GM19025 (cell line): ENCODE results near the gene CLCA4.

Experiments used
- ATAC-seq: cut with Tn5 transposase; IDR thresholded peaks from one replicate; pipeline ENCODE4 v1.9.1; 2021; ENCODE audit warnings: mild to moderate bottlenecking, low read depth, moderate library complexity; ENCODE audit not compliant: unreplicated experiment

The CLCA4 gene, protein sequence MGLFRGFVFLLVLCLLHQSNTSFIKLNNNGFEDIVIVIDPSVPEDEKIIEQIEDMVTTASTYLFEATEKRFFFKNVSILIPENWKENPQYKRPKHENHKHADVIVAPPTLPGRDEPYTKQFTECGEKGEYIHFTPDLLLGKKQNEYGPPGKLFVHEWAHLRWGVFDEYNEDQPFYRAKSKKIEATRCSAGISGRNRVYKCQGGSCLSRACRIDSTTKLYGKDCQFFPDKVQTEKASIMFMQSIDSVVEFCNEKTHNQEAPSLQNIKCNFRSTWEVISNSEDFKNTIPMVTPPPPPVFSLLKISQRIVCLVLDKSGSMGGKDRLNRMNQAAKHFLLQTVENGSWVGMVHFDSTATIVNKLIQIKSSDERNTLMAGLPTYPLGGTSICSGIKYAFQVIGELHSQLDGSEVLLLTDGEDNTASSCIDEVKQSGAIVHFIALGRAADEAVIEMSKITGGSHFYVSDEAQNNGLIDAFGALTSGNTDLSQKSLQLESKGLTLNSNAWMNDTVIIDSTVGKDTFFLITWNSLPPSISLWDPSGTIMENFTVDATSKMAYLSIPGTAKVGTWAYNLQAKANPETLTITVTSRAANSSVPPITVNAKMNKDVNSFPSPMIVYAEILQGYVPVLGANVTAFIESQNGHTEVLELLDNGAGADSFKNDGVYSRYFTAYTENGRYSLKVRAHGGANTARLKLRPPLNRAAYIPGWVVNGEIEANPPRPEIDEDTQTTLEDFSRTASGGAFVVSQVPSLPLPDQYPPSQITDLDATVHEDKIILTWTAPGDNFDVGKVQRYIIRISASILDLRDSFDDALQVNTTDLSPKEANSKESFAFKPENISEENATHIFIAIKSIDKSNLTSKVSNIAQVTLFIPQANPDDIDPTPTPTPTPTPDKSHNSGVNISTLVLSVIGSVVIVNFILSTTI

DNA sequence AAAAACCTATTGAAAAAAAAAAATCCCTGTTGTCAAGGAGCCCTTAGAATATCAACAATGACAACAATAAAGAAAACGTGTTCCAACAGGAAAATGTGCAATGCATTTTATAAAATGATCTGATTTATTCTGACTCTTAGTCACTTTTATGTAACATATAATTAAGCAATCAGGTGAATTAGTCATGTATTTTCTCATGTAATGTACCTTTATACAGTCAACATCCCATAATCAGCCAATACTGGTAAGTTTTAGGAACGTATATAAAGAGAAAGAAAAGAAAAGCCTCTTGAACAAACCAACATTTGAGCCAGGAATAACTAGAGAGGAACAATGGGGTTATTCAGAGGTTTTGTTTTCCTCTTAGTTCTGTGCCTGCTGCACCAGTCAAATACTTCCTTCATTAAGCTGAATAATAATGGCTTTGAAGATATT lies at the start of gene CLCA4:
Gene CLCA4, plus strand, starts transcription at position 292 of the 435 bp plus-strand sequence. Its CDS starts 42 bp downstream, at position 334.
- no peak for ATAC-seq

DNA sequence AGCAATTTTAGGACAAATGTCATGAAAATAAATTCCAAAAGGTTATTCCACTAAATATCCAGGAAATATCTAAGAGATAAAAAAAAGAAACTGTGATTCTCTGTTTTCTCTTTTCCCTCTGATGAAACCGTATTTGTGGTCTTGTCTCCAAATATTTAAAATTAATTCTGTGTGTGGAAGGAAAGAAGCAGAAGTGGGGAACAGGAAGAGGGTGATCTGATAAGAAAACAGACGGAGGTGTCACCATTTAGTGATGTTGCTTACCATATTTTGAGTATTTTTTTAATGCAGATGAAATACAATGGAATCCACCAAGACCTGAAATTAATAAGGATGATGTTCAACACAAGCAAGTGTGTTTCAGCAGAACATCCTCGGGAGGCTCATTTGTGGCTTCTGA lies 48.6 kb upstream of the CLCA4 start:
- no peak for ATAC-seq

DNA sequence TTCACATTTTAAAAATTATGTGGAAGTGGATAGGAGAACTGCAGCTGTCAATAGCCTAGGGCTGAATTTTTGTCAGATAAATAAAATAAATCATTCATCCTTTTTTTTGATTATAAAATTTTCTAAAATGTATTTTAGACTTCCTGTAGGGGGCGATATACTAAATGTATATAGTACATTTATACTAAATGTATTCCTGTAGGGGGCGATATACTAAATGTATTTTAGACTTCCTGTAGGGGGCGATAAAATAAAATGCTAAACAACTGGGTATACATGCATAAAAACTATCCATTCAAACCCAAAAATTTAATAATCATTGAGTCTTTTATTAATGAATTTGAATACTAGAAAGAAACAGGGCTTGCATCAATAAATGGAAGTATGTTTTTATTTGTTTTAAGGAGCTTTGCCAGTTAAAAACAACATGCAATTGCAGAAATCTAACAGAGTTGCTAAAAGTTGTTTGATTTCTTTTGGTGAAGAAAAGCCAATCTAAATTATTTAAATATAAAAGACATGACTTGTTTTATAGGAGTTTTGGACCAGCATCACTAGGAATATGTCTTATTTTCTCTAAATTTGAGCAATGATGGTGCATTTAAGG lies 46.8 kb upstream of the CLCA4 start:
- ATAC-seq: no peak

DNA sequence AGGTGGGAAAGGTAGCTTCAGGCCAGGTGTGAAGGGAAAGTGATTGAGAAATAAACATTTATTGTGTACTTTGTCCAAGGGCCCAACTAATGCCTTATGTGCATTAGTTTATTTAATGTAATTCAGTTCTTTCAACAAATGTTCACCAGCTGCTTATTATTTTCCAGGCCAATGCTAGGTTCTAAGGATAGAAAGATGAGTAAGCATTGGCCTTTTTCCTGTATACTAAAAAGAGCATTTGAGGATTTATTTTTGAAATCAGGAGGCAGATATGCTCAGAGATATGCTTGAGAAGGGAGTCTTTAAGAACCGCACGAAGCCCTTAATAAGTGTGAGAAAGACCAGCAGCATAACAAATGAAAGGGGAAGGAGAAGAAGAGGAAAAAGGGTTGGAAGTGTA lies 46.2 kb upstream of the CLCA4 start:
- no peak for ATAC-seq

DNA sequence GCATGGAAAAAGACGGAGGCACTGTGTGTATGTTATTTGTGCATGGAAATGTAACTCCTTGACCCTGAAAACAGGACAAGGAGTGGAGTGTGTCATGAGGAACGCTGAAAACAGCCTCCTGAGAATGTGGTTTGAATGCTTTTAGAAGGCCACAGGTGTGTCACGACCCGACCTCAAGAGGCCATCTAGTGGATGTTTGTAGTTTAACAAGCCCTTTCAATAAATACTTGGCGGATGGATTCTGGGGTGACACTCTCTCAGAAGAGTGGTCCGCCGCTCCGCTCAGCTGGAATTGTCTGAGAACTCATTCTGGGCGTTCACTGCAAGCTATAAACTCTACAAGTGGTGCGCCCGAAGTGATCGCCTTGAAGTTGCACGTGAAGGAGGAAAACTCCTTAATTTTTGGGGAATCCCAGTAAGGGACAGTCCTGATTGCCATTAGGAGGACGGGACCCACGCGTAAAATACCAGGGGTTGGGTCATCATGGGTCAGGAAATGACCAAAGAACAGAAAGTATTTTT lies 44.7 kb upstream of the CLCA4 start:
- peak; percentile 66 for ATAC-seq

DNA sequence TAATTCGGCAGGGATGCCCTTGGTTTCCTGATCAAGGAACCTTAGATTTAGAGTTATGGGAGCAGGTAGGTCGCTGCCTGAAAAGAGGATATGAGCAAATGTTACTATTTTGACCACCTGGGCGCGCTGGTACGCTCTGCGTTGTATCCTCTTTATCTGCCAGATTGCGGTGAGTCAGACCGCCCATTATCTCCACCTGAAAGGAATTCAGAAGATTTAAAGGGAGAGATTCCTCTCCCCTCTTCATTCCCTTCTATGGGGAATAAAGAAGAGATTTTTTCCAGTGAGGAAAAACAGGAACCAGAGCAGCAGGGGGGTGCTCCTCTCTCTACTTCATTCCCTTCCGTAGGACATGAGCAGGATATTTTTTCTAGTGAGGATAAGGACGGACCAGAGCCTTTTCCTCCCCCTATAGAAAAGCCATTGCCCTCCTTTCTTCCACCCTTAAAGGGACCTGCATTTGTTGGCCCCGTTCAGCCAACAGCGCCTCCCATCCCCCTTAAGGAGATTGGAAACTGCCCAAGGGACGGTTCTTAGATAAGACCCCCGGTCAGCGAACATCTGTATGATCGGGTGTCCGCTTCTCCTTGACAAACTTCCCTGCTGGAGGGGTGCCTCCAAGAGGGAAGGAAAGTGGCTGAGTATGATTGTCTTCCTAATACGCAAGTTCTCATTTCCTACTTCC lies 44.0 kb upstream of the CLCA4 start:
- ATAC-seq: peak; percentile 28

DNA sequence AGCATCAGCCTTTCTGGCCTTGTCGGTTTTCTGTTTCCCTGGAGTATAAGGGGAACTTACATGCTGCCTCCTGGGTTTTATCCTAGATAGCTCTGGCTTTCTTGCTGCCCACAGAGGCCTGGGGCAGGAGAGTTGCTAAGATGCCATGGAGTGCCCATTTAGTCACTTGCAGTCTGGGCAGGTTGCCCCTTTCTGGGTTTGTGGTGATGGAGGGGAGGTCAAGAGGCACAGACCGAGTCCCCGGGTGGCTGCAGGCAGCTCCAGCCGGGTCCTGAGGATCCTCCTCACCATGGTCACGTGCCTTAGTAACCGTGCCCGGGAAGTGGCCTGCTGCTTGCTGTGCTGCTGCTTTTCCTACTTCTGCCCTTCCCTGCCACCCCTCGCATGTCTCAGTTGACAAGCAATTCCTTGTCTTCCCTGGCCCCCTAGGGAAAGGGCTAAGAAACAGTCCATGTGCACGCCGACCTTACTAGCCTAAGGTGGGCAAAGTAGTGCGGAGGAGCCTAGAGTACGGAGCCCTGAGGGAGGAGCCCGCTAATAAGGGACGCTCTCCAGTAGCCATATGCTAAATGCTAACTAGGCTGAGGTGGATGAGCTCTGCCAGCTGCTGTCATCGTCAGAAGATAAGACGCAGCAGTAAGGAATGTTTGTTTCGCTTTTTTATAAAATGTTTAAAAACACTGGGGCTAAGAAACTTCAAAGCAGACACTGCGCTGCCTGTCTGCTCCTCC lies 43.3 kb upstream of the CLCA4 start:
- no peak for ATAC-seq

DNA sequence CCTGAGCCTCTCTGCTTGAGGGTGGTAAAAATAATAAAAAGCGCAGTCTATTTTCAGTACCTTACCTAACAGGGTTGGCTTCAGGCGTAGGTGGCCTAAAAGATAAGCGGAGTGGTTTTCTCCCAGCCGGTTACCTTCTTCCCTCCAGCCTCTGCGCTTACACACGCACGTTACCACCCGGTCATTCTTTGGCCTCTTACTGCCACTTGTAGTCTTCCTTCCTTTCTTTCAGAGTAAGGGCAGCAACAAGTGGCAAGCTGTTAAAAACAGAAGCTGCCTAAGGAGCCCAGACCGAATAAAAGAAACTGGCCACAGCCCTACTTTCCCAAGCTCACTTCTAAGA lies 42.8 kb upstream of the CLCA4 start:
- ATAC-seq: no peak

DNA sequence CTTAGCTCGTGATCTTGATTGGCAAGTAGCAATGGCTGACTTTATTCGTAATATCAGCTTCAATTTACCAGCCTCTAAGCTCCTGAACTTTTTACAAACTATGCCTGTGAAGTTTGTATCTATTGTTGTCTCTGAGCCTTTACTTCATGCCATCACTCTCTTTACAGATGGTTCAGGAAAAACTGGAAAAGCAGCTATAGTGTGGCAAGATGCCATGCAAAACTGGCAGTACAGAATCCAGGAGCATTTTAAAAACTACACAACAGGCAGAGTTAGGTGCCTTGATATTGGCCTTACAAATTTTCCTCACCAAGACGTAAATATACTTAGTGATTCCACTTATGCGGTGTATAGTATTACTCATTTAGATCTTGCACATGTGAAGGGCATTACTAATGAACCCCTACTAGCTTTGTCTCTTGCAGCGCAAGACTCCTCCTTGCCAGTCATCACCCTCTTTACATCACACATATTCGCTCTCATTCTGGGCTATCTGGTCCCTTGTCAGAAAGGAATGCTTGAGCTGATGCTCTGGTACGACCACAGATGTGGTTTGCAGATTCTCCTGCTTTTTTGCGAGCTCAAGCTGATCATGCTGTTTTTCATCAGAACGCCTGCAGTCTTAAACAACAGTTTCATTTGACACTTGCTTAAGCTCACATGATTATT lies 41.8 kb upstream of the CLCA4 start:
- no peak for ATAC-seq

DNA sequence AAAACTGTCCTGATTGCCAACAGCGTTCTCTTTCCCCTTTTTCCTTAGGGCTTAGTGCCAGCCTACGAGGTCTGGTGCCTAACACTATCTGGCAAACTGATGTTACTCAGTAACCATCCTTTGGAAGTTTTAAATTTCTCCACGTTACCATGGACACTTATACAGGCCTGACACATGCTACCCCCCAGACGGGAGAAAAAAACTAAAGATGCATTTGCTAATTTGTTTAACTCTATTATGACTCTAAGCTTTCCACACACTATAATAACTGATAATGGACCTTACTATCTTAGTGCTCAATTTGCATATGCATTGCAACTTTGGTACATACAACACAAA lies 41.3 kb upstream of the CLCA4 start:
- no peak for ATAC-seq

DNA sequence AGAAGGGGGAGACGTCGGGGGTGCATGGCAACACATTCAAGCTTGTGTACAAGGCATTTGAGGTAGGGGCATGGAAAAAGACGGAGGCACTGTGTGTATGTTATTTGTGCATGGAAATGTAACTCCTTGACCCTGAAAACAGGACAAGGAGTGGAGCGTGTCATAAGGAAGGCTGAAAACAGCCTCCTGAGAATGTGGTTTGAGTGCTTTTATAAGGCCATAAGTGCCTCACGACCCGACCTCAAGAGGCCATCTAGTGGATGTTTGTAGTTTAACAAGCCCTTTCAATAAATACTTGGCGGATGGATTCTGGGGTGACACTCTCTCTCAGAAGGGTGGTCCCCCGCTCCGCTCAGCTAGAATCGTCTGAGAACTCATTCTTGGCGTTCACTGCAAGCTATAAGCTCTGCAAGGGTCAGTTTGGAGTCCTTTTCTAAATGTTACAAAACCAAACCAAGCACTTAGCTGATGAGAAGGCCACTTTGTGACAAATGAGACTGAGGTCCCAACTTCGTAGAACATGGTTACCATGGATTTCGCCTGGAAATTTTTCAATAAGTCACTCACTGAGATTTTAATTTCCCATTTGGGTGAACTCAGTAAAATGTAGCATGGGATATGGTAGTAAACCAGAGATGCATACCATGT lies 38.8 kb upstream of the CLCA4 start:
- no peak for ATAC-seq

DNA sequence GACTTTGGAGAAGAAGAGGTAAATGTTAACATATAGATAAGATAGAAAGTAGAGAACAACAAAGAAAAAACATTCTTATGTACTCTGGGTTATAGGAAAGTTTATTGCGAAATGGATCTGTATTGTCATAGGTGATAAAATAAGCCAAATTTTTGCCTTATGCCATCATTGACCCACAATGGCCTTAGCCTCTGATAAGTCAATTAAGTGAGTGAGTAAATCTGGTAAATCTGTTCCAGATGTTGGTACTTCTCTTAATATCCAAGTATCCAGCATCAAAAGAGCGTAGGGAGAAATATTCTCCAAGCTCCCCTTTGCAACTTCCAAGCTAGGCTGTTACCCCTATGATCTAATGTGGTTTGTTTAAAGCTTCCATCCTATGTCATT lies 38.3 kb upstream of the CLCA4 start:
- no peak for ATAC-seq

DNA sequence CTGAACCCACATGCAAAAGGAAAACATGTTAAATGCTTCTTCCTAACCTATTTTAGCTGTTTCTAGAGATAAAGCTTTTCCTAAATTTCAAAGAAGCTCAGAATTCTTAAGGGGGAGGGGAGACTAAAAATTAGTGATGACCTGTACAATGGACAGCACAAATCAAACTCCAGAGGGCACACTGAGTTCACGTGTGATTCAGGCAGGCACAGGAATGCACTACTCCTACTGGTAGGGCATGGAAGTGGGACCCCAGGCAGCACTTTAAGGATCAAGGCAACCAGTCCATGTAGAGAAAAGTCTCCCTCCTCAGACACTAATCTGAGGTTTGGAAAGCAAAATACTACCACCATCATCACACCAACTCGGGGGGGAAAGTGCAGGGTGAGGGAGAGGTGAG lies 31.3 kb upstream of the CLCA4 start:
- ATAC-seq: no peak

DNA sequence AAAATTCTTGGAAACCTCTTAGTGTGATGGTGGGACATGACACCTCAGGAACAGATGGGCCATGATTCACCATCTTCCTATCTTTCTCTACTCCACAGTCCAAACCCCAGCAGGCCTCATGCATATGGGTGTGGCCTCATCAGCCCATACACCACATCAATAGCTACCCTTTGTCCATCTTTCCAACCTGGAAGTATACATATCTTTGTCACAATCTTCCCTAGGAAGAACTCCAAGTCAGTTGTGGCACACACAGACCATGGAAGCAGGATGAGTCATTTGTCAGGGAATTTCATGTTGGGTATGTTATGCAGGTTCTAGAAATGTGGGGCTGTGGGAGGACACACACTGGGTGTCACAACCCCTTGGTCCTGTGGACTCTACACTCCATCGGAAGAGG lies 30.5 kb upstream of the CLCA4 start:
- ATAC-seq: no peak

DNA sequence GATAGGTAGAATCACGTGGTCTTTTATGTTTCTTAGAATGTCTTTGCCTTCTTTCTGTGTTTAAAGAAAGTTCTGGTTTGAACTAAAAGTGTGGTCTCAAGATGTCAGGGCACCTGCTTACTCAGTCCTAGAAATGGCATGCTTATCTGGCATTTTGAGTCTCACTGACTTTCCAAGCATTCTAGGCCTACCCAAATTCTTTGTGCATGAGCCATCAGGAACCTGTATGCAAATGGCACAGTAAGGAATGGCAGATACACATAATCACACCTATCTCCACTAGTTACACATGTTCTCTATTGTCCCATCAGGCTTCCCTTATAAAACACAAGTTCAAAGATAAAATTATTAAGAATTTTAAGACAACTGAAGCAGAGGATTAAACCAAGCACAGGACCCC lies 29.5 kb upstream of the CLCA4 start:
- ATAC-seq: no peak

DNA sequence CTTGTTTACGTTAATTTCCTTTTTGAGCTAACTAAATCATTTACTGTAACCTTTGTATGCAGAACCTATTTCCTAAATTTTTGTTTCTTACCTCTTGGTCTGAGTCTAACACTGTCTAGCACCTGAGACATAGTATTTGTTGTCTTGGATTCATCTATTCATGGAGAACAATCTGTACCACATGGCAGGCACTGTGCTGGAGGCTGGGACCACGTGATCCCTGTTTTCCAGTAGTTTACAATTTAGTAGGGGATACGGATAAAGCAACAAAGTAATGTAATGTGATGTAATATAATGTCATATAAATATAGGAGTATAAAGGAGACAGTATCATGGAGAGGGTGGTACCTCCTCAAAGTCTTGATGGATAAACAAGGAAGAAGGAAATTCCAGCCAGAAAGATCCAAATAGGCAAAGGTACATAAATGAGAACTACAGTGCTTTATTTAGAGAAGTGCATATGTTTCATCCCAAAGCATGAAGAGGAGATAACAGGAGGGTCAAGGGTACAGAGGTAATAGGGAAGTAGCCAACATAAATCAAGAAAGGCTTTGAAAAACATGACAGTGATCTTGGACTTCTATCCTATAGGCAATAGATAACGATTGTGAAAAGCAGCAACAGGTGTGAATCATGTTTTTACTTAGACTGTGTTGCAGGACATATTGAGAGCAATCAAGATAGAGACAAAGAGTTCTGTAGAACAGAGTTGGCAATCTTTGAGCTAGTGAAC lies 25.9 kb upstream of the CLCA4 start:
- ATAC-seq: no peak

DNA sequence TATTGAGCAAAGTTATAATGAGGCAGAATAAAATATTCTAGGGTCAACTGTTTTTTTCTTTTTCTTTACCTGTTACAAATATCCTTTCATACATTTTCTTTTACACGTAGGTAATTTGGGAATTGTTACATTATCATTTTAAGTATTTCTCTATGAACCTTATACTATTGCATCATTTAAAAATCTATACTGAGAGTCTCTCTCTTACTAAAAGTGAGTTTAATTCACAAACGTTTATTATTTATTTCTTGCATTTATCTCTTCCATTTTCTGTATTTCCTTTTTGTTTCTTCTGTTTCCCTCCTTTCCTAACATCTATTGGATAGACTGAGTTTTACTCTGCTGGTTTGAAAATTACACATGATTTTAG lies 25.4 kb upstream of the CLCA4 start:
- ATAC-seq: no peak

DNA sequence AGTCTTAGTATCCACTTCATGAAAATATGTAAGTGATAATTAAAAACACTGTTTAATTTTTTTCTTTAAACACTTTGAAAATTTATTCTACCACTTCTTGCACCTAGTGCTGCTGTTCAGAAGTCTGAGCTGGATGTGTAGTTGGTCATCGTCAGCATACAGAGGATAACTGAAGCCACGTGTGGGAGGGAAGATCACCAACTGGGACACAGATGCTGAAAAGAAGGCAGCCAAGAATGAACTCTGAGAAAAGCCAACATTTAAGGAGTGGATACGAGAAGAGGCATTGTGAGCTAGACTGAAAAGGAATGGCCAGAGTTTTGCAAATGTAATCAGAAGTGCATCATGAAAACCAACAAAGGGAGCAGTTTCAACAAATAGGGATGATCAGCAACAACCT lies 24.6 kb upstream of the CLCA4 start:
- no peak for ATAC-seq
